Cardiac muscle cell (in vitro differentiated cells and primary cell): ENCODE data around the gene ANKMY1. TPM values are rescaled to one million over a fixed set of nuclear protein-coding genes. Genes with fewer than 3 reads are reported as not detected.

Experiments
- DNase-seq, 2 donors: peaks; one replicate each; pipeline versions ENCODE4 v3.0.0 to v3.0.0-alpha.2; 2010 to 2017; ENCODE audit warnings: low read depth in 1 of 2, low spot score in 1 of 2
- H3K27ac ChIP-seq: fragments of 200-600 bp; sonication (generic); 2 replicates; pipeline ENCODE4 v1.5.1; 2016
- H3K27me3 ChIP-seq: fragments of 200-600 bp; sonication (generic); 2 replicates; pipeline ENCODE4 v1.6.0; 2016; ENCODE audit warnings: control low read depth
- H3K36me3 ChIP-seq: fragments of 200-600 bp; sonication (generic); 2 replicates; pipeline ENCODE4 v1.5.1; 2016; ENCODE audit warnings: control low read depth
- H3K4me1 ChIP-seq: fragments of 200-600 bp; sonication (generic); 2 replicates; pipeline ENCODE4 v1.8.1; 2017; ENCODE audit warnings: low read depth, mild to moderate bottlenecking, mixed run types
- H3K4me3 ChIP-seq: fragments of 200-600 bp; sonication (generic); 2 replicates; pipeline ENCODE4 v1.5.1; 2016; ENCODE audit warnings: mild to moderate bottlenecking
- H3K9me3 ChIP-seq: fragments of 200-600 bp; sonication (generic); 2 replicates; pipeline ENCODE4 v1.5.1; 2017; ENCODE audit warnings: low read depth, mild to moderate bottlenecking, control low read depth
- CTCF ChIP-seq: IDR thresholded peaks from 2 replicates; pipeline ENCODE4 v1.5.1; 2012; ENCODE audit warnings: low read depth, mild to moderate bottlenecking, low read length
- polyA plus RNA-seq: library from polyadenylated mRNA; unstranded; fragments of >200 nt; fragmentation: Nextera tagmentation; extraction: Ambion mirVana; gene quantifications from 2 replicates; pipeline ENCODE4 v1.2.1, GENCODE V29; 2016
- total RNA-seq: library from RNA; depleted of rRNA; stranded (reverse); fragments of >200 nt; gene quantifications from 2 replicates; pipeline ENCODE4 v1.2.3, GENCODE V29; 2016

Gene ANKMY1
- total and polyA plus RNA-seq, 2 experiments from 2014 or later, result 7.6 to 10.8 TPM

- no peak for DNase-seq
- no peak overlapping the region for H3K4me3 ChIP-seq
- no peak overlapping the region for H3K27ac ChIP-seq
- no peaks in the 10 kb centered on the region for H3K36me3 ChIP-seq
- no peak for TF ChIP-seq CTCF
- H3K27me3 ChIP-seq, result peaks cover 15% of the 10 kb centered on the region
- H3K9me3 ChIP-seq, result no peaks in the 10 kb centered on the region
- no peaks in the 10 kb centered on the region for H3K4me1 ChIP-seq
These were observed 116.3 kb downstream of the ANKMY1 start for GRCh38 chr2:240441326-240441992.

GRCh38 chr2:240440704-240441320 lies 117.0 kb downstream of the ANKMY1 start:
- Histone ChIP-seq H3K36me3 (no peaks in the 10 kb centered on the region), H3K27ac (no peak overlapping the region), H3K9me3 (no peaks in the 10 kb centered on the region), H3K4me3 (no peak overlapping the region), H3K4me1 (no peaks in the 10 kb centered on the region), H3K27me3 (peaks cover 15% of the 10 kb centered on the region)
- DNase-seq, result no peak
- no peak for TF ChIP-seq CTCF

- Histone ChIP-seq H3K9me3 (no peaks in the 10 kb centered on the region), H3K4me3 (no peak overlapping the region), H3K36me3 (no peaks in the 10 kb centered on the region), H3K27ac (no peak overlapping the region), H3K4me1 (no peaks in the 10 kb centered on the region), H3K27me3 (peaks cover 15% of the 10 kb centered on the region)
- no peak for TF ChIP-seq CTCF
- no peak for DNase-seq
These were observed 117.5 kb downstream of the ANKMY1 start for GRCh38 chr2:240440251-240440650.

- no peak for DNase-seq
- no peaks in the 10 kb centered on the region for H3K36me3 ChIP-seq
- no peak overlapping the region for H3K4me3 ChIP-seq
- no peaks in the 10 kb centered on the region for H3K4me1 ChIP-seq
- no peak overlapping the region for H3K27ac ChIP-seq
- H3K27me3 ChIP-seq, result peaks cover 15% of the 10 kb centered on the region
- no peaks in the 10 kb centered on the region for H3K9me3 ChIP-seq
- no peak for TF ChIP-seq CTCF
These were observed 118.1 kb downstream of the ANKMY1 start for GRCh38 chr2:240439698-240440151.

- no peak for TF ChIP-seq CTCF
- Histone ChIP-seq H3K4me3 (no peak overlapping the region), H3K4me1 (no peaks in the 10 kb centered on the region), H3K36me3 (no peaks in the 10 kb centered on the region), H3K9me3 (no peaks in the 10 kb centered on the region), H3K27me3 (peaks cover 15% of the 10 kb centered on the region), H3K27ac (no peak overlapping the region)
- DNase-seq, result no peak
These were observed 118.7 kb downstream of the ANKMY1 start for GRCh38 chr2:240438810-240439697.
